Mesodermal cell (in vitro differentiated cells): Measurements from ENCODE around the gene PTCHD4.
A peak's percentile ranks its signal among the peaks of the same experiment; 100 is the strongest.

Experiments
- H3K27ac ChIP-seq: 2 replicates; pipeline ENCODE4 v1.7.0; 2013; ENCODE audit warnings: mild to moderate bottlenecking, low read depth, low read length, moderate library complexity; ENCODE audit not compliant: severe bottlenecking
- H3K36me3 ChIP-seq: 2 replicates; pipeline ENCODE4 v1.7.1; 2013; ENCODE audit warnings: mild to moderate bottlenecking, low read length, moderate library complexity; ENCODE audit not compliant: control insufficient read depth, insufficient read depth
- H3K4me1 ChIP-seq: one replicate; pipeline ENCODE4 v1.7.1; 2013; ENCODE audit warnings: mild to moderate bottlenecking, low read length; ENCODE audit not compliant: insufficient read depth, control insufficient read depth, poor library complexity, severe bottlenecking
- H3K4me3 ChIP-seq: 2 replicates; pipeline ENCODE4 v1.7.0; 2013; ENCODE audit warnings: low read length, control low read depth, mild to moderate bottlenecking; ENCODE audit not compliant: insufficient read depth, poor library complexity, severe bottlenecking; ENCODE audit errors: extremely low read depth
- H3K9me3 ChIP-seq: 2 replicates; pipeline ENCODE4 v1.7.1; 2013; ENCODE audit warnings: mild to moderate bottlenecking, low read length, moderate library complexity; ENCODE audit not compliant: control insufficient read depth
- whole genome bisulfite sequencing, 2 experiments: methylation state at CpG; one replicate each; pipeline ENCODE4 v1.1.5; 2013; ENCODE audit warnings: missing lambda C conversion rate in 2 of 2; ENCODE audit not compliant: insufficient coverage in 2 of 2; 5-methylcytosine and 5-hydroxymethylcytosine counted together

PTCHD4 gene

DNA sequence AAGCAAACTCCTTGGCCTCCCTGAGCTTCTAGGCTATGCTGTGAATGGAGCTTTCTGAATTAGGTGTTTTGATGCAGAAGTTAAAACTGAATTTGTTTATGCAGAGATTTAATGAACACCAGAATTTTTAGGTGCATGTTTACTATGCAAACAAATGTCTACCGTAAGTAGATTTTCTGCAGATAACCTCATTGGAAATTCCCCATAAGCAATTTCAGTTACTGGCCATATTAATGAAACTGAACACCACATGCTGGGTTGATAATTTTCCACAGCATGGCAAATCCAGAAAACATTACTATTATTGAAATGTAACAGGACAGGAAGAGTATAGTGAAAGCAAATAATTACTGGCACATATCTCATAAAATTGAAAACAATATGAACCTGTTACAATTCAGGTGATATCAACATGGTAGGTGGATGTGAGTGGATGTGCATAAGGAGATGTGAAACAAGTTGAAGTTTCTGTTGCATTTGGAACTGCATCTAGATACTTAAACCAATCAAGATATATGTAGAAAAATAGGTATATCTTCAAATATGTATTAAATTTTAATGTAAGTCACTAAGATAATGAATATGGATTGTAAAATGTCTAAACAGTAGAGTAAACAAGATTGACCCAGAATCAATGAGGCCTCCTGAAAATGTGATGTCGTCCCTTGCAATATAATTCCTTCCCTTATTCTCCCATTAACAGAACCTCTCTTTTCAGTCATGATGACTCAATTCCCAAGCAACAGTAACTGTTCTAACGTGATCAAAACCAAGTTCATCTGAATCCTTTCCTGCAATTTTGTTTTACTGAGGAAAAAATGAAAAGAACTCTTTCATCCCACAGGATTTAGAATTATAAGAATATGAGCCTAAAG lies 11.0 kb downstream of the PTCHD4 start:
- H3K4me3 ChIP-seq, result no peak overlapping the region
- 92 to 100% methylated on average over 1 to 2 of the region's 3 CpGs for WGBS, 2 experiments
- H3K9me3 ChIP-seq, result no peaks in the 10 kb centered on the region
- peaks cover 52% of the 10 kb centered on the region for H3K36me3 ChIP-seq
- peaks cover 10% of the 10 kb centered on the region for H3K4me1 ChIP-seq
- H3K27ac ChIP-seq, result peak overlapping the region; percentile 19

DNA sequence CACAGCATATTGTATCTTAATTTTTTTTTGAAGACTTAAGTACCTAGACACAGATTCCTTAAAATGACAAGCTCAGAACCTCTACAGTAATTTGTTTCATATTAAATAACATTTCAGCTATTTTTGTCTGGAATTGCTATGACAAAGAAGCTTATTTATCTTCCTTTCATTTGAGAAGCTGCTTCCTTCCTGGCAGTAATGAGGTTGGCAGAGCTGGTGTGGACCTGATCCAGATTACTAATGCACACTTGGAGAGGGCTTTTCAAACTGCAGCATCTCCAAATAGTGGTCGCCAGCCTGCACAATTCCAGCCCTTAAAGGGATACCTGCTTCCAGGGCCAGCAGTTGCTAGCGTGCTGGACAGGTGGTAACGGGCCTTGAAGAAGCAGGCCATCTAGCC lies 12.1 kb downstream of the PTCHD4 start:
- WGBS, 2 experiments, result 89 to 91% methylated on average over 3 of the region's 3 CpGs
- Histone ChIP-seq H3K27ac (no peak overlapping the region), H3K9me3 (no peaks in the 10 kb centered on the region), H3K4me1 (peaks cover 10% of the 10 kb centered on the region), H3K36me3 (peaks cover 58% of the 10 kb centered on the region), H3K4me3 (no peak overlapping the region)

GRCh38 chr6:48092550-48093217 lies 18.3 kb downstream of the PTCHD4 start:
- no peaks in the 10 kb centered on the region for H3K9me3 ChIP-seq
- no peak overlapping the region for H3K4me3 ChIP-seq
- no CpG with 5 or more reads among the region's 3 CpGs for WGBS, 2 experiments

GRCh38 chr6:48090546-48090945 lies 20.5 kb downstream of the PTCHD4 start:
- no peak overlapping the region for H3K27ac ChIP-seq
- WGBS, 2 experiments, result 81 to 90% methylated on average over 3 of the region's 4 CpGs
- peaks cover 57% of the 10 kb centered on the region for H3K36me3 ChIP-seq
- H3K4me3 ChIP-seq, result no peak overlapping the region
- H3K4me1 ChIP-seq, result no peaks in the 10 kb centered on the region
- H3K9me3 ChIP-seq, result no peaks in the 10 kb centered on the region

More at GRCh38 chr6:48092550-48093217, 18.3 kb downstream of the PTCHD4 start:
- H3K36me3 ChIP-seq, result peaks cover 54% of the 10 kb centered on the region
- H3K4me1 ChIP-seq, result no peaks in the 10 kb centered on the region
- no peak overlapping the region for H3K27ac ChIP-seq

- whole genome bisulfite sequencing, 2 experiments, result 100% methylated on average over 1 of the region's 1 CpG; no CpG with 5 or more reads in 1 of the 2 experiments
Measured at GRCh38 chr6:48087448-48087847, 23.5 kb downstream of the PTCHD4 start.

DNA sequence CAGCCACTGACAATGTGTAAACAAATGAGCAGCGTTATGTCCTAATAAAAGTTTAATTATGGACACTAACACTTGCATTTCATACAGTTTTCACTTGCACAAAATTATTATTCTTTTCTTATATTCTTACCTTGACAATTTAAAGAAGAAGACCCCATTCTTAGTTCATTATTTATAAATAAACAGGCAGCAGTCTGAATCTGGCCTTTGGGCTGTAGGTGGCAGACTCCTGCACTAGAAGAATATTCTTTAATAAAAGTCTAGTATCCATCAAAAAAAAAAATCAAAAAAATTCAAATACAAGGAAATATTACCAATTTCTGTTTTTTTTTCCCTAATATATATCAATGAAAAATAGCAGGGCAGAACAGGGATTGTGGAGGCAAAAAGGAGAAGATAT lies 24.8 kb downstream of the PTCHD4 start:
- Histone ChIP-seq H3K36me3 (peaks cover 51% of the 10 kb centered on the region), H3K9me3 (no peaks in the 10 kb centered on the region), H3K4me3 (no peak overlapping the region), H3K4me1 (no peaks in the 10 kb centered on the region), H3K27ac (no peak overlapping the region)
- 100% methylated on average over 1 of the region's 1 CpG; no CpG with 5 or more reads in 1 of the 2 experiments for WGBS, 2 experiments

More at GRCh38 chr6:48087448-48087847, 23.5 kb downstream of the PTCHD4 start:
- H3K4me3 ChIP-seq, result no peak overlapping the region
- peaks cover 46% of the 10 kb centered on the region for H3K36me3 ChIP-seq
- no peak overlapping the region for H3K27ac ChIP-seq
- no peaks in the 10 kb centered on the region for H3K9me3 ChIP-seq
- H3K4me1 ChIP-seq, result no peaks in the 10 kb centered on the region

DNA sequence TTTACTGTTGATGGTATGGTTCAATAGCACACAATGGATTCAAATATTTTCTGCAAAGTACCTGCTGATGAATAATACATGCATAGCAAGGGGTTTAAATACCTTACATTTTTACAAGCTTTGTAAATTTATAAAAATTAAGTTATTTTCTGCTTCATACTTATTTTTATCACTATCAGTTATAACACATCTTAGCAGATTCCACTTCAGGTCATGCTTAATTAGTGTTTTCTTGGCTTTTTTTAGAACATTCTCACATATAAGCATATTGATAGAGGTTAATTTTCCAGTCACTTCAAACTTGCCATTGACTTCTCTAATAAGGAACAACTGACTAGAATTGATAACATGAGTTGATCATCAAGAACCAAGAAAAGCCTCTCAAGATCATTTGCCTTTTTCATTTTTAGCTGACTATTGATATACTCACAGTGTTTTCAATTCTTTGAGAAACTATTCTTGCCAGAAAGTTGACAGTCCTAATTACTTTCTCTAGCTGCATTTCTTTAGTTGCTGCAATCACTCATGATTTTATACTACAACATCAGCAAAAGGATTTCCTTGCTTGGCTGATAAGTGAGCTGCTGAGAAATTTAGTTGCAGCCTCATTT lies 25.8 kb downstream of the PTCHD4 start:
- Histone ChIP-seq H3K27ac (no peak overlapping the region), H3K9me3 (no peaks in the 10 kb centered on the region), H3K4me3 (no peak overlapping the region), H3K36me3 (peaks cover 51% of the 10 kb centered on the region), H3K4me1 (no peaks in the 10 kb centered on the region)

DNA sequence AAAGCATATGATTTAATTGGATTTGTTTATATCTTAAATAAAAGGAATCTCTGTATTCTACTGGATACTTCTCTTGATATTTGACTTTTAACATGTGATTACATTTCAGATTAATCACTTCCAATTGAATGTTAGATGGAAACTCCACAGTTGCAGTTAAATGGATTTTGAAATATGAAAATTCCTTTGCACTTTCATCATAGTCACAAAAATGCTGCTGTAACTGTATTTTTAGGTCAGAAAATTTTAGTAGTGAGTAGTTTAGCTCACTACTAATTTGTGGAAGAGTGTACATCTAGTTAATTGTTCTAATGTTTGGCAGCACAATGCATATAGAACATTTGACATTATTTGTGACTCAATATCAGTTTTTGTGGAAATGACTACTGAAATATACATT lies 26.8 kb downstream of the PTCHD4 start:
- no peak overlapping the region for H3K27ac ChIP-seq
- no peaks in the 10 kb centered on the region for H3K9me3 ChIP-seq
- H3K36me3 ChIP-seq, result peaks cover 55% of the 10 kb centered on the region
- H3K4me3 ChIP-seq, result no peak overlapping the region
- H3K4me1 ChIP-seq, result no peaks in the 10 kb centered on the region

- H3K27ac ChIP-seq, result no peak overlapping the region
- peaks cover 59% of the 10 kb centered on the region for H3K36me3 ChIP-seq
- 100% methylated on average over 1 of the region's 4 CpGs for WGBS, 2 experiments
- no peaks in the 10 kb centered on the region for H3K9me3 ChIP-seq
- no peak overlapping the region for H3K4me3 ChIP-seq
- H3K4me1 ChIP-seq, result peaks cover 5% of the 10 kb centered on the region
Measured at GRCh38 chr6:48080227-48081009, 30.6 kb downstream of the PTCHD4 start.

DNA sequence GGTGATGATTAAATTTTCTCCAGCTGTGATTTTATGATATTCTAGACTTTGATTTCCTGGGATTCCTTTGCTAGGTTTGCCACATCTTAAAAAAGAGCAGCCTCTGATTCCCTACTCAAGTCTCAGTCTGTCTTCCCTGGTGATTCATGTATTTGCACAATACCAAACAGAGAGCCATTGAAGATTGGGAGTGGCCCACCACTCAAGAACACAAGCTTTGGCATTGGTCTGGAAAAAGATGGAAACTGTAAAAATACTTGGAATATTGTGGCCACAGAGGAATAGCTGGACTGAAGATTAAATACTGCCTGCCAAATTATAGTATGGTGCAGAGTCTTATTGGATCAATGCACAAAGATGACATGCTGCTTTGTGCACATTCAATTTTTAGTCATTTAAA lies 32.9 kb downstream of the PTCHD4 start:
- H3K27ac ChIP-seq, result no peak overlapping the region
- H3K9me3 ChIP-seq, result no peaks in the 10 kb centered on the region
- H3K4me3 ChIP-seq, result no peak overlapping the region

More for the DNA sequence above, 32.9 kb downstream of the PTCHD4 start:
- Histone ChIP-seq H3K36me3 (peaks cover 60% of the 10 kb centered on the region), H3K4me1 (peaks cover 10% of the 10 kb centered on the region)
